CD14-positive monocyte (primary cell): ENCODE data around the gene UBE2I. TPM values are rescaled to one million over a fixed set of nuclear protein-coding genes. Genes with fewer than 3 reads are reported as not detected.

ENCODE experiments used
- DNase-seq, 3 donors: peaks; one replicate each; pipeline ENCODE4 v3.0.0-alpha.2; 2011 to 2022
- H2AFZ ChIP-seq: 2 replicates; pipeline ENCODE4 v1.6.0; 2012; ENCODE audit warnings: mild to moderate bottlenecking, low read depth, low read length, inconsistent platforms; ENCODE audit not compliant: insufficient read depth, poor library complexity, severe bottlenecking
- H3K27ac ChIP-seq, 2 donors: 1 replicate in 1 of 2; 2 replicates in 1 of 2; pipeline ENCODE4 v1.5.1; 2012 to 2013; ENCODE audit warnings: low read length in 2 of 2, control low read depth in 1 of 2, inconsistent platforms in 1 of 2, low read depth in 1 of 2, mild to moderate bottlenecking in 1 of 2
- H3K27me3 ChIP-seq, 2 donors: one replicate each; pipeline versions ENCODE4 v1.6.0 to v1.6.1; 2011 to 2013; ENCODE audit warnings: low read length in 2 of 2; ENCODE audit not compliant: control insufficient read depth in 2 of 2, insufficient read depth in 2 of 2
- H3K36me3 ChIP-seq, 2 donors: replicated peaks in 1 of 2; 1 replicate in 1 of 2; 2 replicates in 1 of 2; pipeline versions ENCODE4 v1.5.1 to v1.6.1; 2012 to 2013; ENCODE audit warnings: low read length in 2 of 2, control low read depth in 1 of 2, inconsistent platforms in 1 of 2, mild to moderate bottlenecking in 1 of 2; ENCODE audit not compliant: insufficient read depth in 2 of 2, control insufficient read depth in 1 of 2
- H3K4me1 ChIP-seq, 2 donors: 1 replicate in 1 of 2; 2 replicates in 1 of 2; pipeline versions ENCODE4 v1.5.1 to v1.6.1; 2012 to 2013; ENCODE audit warnings: low read length in 2 of 2, control low read depth in 1 of 2, inconsistent platforms in 1 of 2, mild to moderate bottlenecking in 1 of 2, moderate library complexity in 1 of 2; ENCODE audit not compliant: insufficient read depth in 2 of 2, control insufficient read depth in 1 of 2
- H3K4me2 ChIP-seq: replicated peaks from 2 replicates; pipeline ENCODE3; 2012; ENCODE audit warnings: low read length, moderate library complexity, mild to moderate bottlenecking; ENCODE audit not compliant: poor library complexity, severe bottlenecking; ENCODE audit errors: extremely low read depth
- H3K4me3 ChIP-seq, 3 experiments: fragments of 200-600 bp in 1 of 3; sonication (generic) in 1 of 3; replicated peaks in 1 of 3; 1 replicate in 2 of 3; 2 replicates in 1 of 3; pipeline ENCODE4 v1.5.1; 2011 to 2013; ENCODE audit warnings: low read length in 3 of 3, mild to moderate bottlenecking in 3 of 3, control low read depth in 2 of 3, low read depth in 2 of 3, inconsistent platforms in 1 of 3, moderate library complexity in 1 of 3
- H3K79me2 ChIP-seq: 2 replicates; pipeline ENCODE4 v1.6.0; 2012; ENCODE audit warnings: mild to moderate bottlenecking, control low read depth, inconsistent platforms, low read length, moderate library complexity; ENCODE audit not compliant: insufficient read depth
- H3K9ac ChIP-seq: 2 replicates; pipeline ENCODE4 v1.6.0; 2017; ENCODE audit warnings: low read length, mild to moderate bottlenecking; ENCODE audit not compliant: insufficient read depth, poor library complexity, severe bottlenecking
- H3K9me3 ChIP-seq, 2 donors: replicated peaks in 1 of 2; 1 replicate in 1 of 2; 2 replicates in 1 of 2; pipeline versions ENCODE4 v1.5.1 to v1.6.1; 2012 to 2013; ENCODE audit warnings: low read length in 2 of 2, control low read depth in 1 of 2; ENCODE audit not compliant: control insufficient read depth in 1 of 2, insufficient read depth in 1 of 2
- H4K20me1 ChIP-seq: 2 replicates; pipeline ENCODE4 v1.6.0; 2012; ENCODE audit warnings: mild to moderate bottlenecking, low read length, control low read depth, moderate library complexity; ENCODE audit not compliant: insufficient read depth
- H3K27ac Mint-ChIP-seq, 7 donors: one replicate each; pipeline ENCODE4 v1.8.0; 2020; ENCODE audit warnings: mild to moderate bottlenecking in 7 of 7, mixed read lengths in 7 of 7, moderate library complexity in 6 of 7, inconsistent platforms in 2 of 7
- H3K27me3 Mint-ChIP-seq, 3 donors: one replicate each; pipeline ENCODE4 v1.8.0; 2021 to 2022; ENCODE audit warnings: low read depth in 3 of 3, mild to moderate bottlenecking in 3 of 3, mixed read lengths in 3 of 3, moderate library complexity in 3 of 3, inconsistent platforms in 1 of 3
- H3K36me3 Mint-ChIP-seq, 2 donors: one replicate each; pipeline ENCODE4 v1.8.0; 2020; ENCODE audit warnings: mixed read lengths in 2 of 2, inconsistent platforms in 1 of 2, mild to moderate bottlenecking in 1 of 2
- H3K4me1 Mint-ChIP-seq: one replicate; pipeline ENCODE4 v1.8.0; 2020; ENCODE audit warnings: mild to moderate bottlenecking, mixed read lengths
- H3K4me3 Mint-ChIP-seq, 2 donors: one replicate each; pipeline ENCODE4 v1.8.0; 2020; ENCODE audit warnings: mild to moderate bottlenecking in 2 of 2, mixed read lengths in 2 of 2, moderate library complexity in 1 of 2
- H3K9me3 Mint-ChIP-seq, 7 donors: one replicate each; pipeline ENCODE4 v1.8.0; 2020 to 2022; ENCODE audit warnings: mixed read lengths in 7 of 7, mild to moderate bottlenecking in 6 of 7, moderate library complexity in 6 of 7, inconsistent platforms in 2 of 7
- WGBS: methylation state at CpG from one replicate; pipeline ENCODE4 v1.1.5; 2013; ENCODE audit warnings: missing lambda C conversion rate; ENCODE audit not compliant: insufficient coverage; 5-methylcytosine and 5-hydroxymethylcytosine counted together
- intact Hi-C, 2 donors: fragments of 100-400 bp; cut with micrococcal nuclease; formaldehyde crosslinking; loops; one replicate each; pipeline versions ENCODE4 v1.15.0 to v1.15.1; 2023
- polyA plus RNA-seq, 3 donors: library from polyadenylated mRNA; depleted of rRNA in 1 of 3; unstranded in 2 of 3; stranded (reverse) in 1 of 3; fragments of 300-500 nt in 2 of 3; fragments of >200 nt in 1 of 3; fragmentation: Illumina TruSeq in 2 of 3; gene quantifications; 1 replicate in 2 of 3; 2 replicates in 1 of 3; pipeline ENCODE4 v1.2.3, GENCODE V29; 2012 to 2021
- TF ChIP-seq, protein P1 (sequence below): fragments of 200-600 bp; IDR thresholded peaks from one replicate; pipeline ENCODE4 v1.8.0; 2022; ENCODE audit warnings: antibody characterized with exemption, mild to moderate bottlenecking

The UBE2I gene
- polyA plus RNA-seq, 3 donors: 76.8 to 112 (median 88.8) TPM

DNA sequence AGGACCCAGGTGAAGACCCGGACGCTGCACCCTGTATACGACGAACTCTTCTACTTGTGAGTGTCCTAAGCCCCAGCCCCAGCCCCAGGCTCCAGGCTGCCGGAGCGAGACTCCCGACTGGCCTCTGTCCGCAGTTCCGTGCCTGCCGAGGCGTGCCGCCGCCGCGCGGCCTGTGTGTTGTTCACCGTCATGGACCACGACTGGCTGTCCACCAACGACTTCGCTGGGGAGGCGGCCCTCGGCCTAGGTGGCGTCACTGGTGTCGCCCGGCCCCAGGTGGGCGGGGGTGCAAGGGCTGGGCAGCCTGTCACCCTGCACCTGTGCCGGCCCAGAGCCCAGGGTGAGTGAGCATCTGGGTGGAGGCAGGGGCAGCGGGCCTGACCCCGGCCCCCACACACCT lies 38.5 kb downstream of the UBE2I start:
- Histone ChIP-seq H3K27ac (no peak overlapping the region), H3K27me3 (no peaks in the 10 kb centered on the region), H3K9ac (no peak overlapping the region), H4K20me1 (peaks cover 22% of the 10 kb centered on the region), H3K36me3 (peaks cover 18% of the 10 kb centered on the region in 2 donors), H3K4me1 (peaks cover 22 to 27% of the 10 kb centered on the region in 2 donors), H3K9me3 (no peaks in the 10 kb centered on the region), H3K4me3 (no peak overlapping the region), H2AFZ (no peak overlapping the region), H3K79me2 (peaks cover 25% of the 10 kb centered on the region), H3K4me2 (no peak overlapping the region)
- Mint-ChIP-seq H3K9me3 (peaks cover 0 to 3% (median 0%) of the 10 kb centered on the region in 7 donors), H3K36me3 (peaks cover 11 to 28% of the 10 kb centered on the region in 2 donors), H3K4me1 (peaks cover 25% of the 10 kb centered on the region), H3K27me3 (peaks cover 0 to 2% (median 2%) of the 10 kb centered on the region in 3 donors), H3K27ac (no peak overlapping the region), H3K4me3 (no peak overlapping the region)
- intact Hi-C loops: loop anchor here in 1 of 2 donors (5.0 kb wide), 1 partner anchor 36 kb away; no protein-coding TSS in a partner anchor
- 92% methylated on average over 29 of the region's 29 CpGs for WGBS
- no peak for DNase-seq
- TF ChIP-seq, protein P1, sequence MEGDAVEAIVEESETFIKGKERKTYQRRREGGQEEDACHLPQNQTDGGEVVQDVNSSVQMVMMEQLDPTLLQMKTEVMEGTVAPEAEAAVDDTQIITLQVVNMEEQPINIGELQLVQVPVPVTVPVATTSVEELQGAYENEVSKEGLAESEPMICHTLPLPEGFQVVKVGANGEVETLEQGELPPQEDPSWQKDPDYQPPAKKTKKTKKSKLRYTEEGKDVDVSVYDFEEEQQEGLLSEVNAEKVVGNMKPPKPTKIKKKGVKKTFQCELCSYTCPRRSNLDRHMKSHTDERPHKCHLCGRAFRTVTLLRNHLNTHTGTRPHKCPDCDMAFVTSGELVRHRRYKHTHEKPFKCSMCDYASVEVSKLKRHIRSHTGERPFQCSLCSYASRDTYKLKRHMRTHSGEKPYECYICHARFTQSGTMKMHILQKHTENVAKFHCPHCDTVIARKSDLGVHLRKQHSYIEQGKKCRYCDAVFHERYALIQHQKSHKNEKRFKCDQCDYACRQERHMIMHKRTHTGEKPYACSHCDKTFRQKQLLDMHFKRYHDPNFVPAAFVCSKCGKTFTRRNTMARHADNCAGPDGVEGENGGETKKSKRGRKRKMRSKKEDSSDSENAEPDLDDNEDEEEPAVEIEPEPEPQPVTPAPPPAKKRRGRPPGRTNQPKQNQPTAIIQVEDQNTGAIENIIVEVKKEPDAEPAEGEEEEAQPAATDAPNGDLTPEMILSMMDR: no peak

- H3K27ac Mint-ChIP-seq: no peak overlapping the region
- no peak overlapping the region for H3K4me3 ChIP-seq
- 93% methylated on average over 15 of the region's 15 CpGs for WGBS
- DNase-seq: no peak
- peaks cover 25% of the 10 kb centered on the region for H3K4me1 Mint-ChIP-seq
- no peak overlapping the region for H3K4me3 Mint-ChIP-seq
- no peak overlapping the region for H3K27ac ChIP-seq
- peaks cover 30% of the 10 kb centered on the region for H3K79me2 ChIP-seq
- H4K20me1 ChIP-seq: peaks cover 27% of the 10 kb centered on the region
- no peak overlapping the region for H3K9ac ChIP-seq
- H3K27me3 Mint-ChIP-seq: peaks cover 0 to 2% (median 2%) of the 10 kb centered on the region in 3 donors
- H3K4me1 ChIP-seq: peaks cover 22 to 29% of the 10 kb centered on the region in 2 donors
- H3K9me3 Mint-ChIP-seq: peaks cover 0 to 3% (median 0%) of the 10 kb centered on the region in 7 donors
- no peaks in the 10 kb centered on the region for H3K9me3 ChIP-seq
- H3K36me3 ChIP-seq: peaks cover 18% of the 10 kb centered on the region in 2 donors
- H3K36me3 Mint-ChIP-seq: peaks cover 14 to 28% of the 10 kb centered on the region in 2 donors
- H2AFZ ChIP-seq: no peak overlapping the region
- TF ChIP-seq, protein P1: no peak
- intact Hi-C loops: loop anchor here in 1 of 2 donors (5.0 kb wide), 1 partner anchor 36 kb away; no protein-coding TSS in a partner anchor
- no peak overlapping the region for H3K4me2 ChIP-seq
- no peaks in the 10 kb centered on the region for H3K27me3 ChIP-seq
These were observed 39.0 kb downstream of the UBE2I start for GRCh38 chr16:1348441-1348840.
